ENCODE data around the gene FGFR2.

The FGFR2 gene

DNA sequence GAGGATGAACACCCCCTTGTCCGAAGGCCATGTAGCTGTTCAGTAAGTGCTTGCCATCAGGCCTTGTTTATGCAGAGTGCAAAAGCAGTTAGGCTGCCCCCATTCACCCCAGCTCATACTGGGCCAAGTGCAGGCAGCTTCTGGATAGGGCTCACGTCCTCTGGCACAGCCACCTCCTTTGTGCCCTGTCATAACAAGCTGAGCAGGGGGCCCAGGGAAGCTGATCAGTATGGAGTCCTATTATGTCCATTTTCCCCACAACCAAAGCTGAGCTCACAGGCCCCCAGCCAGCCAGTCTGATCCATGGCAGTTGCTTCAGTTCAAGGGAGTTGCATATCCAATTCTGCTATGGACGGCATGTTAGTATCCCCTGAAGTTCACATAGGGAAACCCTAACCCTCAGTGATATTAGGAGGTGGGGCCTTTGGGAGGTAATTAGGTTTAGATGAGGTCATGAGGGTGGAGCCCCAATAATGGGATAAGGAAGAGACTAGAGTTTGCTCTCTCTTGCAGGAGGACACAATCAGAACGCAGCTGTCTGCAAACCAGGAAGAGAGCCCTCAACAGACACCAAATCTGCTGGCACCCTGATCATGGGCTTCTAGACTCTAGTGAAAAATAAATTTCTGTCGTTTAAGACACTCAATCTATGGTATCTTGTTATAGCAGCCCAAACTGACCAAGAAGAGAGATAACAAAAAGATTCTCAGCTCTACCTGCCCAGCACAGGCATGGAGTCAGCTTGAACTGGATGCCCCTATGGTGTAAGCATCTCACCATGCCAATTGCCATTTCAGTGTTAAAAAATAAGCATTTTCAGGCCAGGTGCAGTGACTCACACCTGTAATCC, 155.9 kb downstream of the FGFR2 start:
- DNase-seq: no peak

DNA sequence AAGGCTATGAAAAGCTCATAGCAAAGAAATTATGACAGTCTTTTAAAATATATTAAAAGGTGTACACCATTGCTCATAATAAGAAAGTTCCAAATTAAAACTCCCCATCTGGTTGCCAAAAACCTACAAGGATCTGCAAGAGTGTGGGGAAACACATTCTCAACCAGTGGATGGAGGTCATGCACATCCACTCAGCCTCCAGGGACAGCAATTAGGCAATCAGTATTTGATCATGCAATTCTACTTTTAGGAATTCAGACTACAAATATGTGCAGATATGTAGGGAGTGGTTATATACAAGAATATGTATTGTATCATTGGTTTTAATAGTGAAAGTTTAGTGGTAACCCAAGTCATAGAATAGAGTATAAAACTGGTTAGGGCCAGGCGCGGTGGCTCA, 157.8 kb downstream of the FGFR2 start:
- no peak for DNase-seq

- DNase-seq: no peak
Observed at GRCh38 chr10:121438333-121438732, 159.9 kb downstream of the FGFR2 start.

- DNase-seq: no peak
Observed at GRCh38 chr10:121437596-121437995, 160.6 kb downstream of the FGFR2 start.

DNA sequence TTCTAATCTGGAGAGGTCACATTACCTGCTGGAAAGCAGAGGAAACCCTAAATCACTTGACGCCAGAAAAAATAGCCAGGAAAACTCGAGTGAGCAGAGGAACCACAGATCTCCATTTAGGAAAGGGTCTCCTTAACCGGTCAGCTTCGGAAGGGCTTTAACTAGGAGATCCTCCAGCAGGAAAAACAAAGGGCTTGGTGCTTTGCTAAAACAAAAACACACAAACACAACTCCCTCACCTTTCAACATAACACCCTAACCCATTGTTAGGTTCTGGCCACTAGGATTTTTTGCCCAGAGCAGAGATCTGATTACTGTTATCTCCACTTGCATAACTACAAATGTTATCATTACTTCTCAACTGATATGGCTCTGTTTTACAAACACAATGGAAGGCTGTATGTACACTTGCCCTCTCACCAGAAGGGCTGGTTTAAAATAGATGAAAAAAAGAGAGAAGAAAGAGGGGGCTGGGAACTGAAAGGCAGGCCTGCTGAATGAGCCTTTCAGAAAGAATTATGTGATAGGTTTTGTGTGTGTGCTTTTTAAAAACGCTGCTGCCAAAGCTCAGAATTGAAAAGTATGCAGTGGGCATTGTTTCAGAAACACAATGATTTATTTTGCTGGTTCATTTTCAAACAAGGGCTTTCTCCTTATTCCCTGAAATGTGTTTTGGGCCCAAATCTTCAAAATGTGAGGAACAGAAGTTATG, 161.5 kb downstream of the FGFR2 start:
- DNase-seq: no peak

- DNase-seq: no peak
Observed at GRCh38 chr10:121436281-121436629, 162.0 kb downstream of the FGFR2 start.

DNA sequence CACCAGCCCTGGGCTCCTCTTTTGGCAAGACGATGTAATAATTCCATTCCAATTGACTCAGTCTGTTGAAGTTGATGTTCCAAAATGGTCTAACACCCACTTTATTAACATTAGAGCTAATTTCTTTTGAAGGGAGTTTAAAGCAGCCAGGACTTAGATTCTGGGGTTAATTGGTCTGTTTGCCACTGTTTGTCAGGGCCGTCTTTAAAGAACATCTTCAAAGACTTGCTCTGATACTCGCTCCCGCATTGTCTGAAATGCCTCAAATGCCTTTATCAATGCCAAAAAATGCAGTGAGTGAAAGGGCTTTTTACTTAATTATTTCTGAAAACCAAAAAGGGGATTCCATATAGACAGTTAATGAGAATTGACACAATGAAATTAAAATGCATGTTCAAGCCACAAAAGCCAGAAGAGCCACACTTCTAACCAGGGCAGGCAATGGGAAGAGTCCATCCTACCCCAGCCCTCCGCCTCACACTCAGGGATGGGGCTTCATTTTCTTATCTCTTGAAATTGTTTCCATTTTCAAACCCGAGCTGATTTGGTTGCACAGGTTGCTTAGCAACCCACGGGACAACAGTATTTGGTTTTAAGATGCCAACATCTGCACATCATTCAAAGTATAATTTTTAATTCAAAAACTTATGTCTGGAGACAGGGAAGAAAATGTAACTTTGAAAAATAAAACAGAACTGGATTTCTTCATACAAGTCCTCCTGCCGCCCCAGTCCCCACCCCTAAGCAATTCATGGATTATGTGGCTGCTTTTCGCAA, 163.0 kb downstream of the FGFR2 start:
- no peak for DNase-seq

DNA sequence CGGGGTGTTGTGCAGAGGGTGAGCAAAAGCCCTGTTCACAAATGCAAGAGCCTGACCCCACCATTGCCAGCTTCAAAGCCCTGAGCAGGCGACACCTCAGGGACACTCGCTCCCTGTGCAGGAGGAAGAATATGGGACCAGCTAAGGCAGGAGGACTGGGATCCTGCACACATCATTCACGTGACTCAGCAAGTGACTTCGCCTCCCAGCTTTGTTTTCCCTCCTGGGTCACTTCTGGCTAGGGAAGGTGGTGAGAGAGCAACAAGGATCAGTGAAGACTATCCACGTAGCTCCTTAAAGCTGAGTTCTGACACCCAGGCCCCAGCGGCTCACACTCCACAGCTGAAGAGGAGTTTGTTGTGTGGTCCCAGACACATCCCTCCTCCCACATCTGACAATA, 164.3 kb downstream of the FGFR2 start:
- DNase-seq: no peak

DNA sequence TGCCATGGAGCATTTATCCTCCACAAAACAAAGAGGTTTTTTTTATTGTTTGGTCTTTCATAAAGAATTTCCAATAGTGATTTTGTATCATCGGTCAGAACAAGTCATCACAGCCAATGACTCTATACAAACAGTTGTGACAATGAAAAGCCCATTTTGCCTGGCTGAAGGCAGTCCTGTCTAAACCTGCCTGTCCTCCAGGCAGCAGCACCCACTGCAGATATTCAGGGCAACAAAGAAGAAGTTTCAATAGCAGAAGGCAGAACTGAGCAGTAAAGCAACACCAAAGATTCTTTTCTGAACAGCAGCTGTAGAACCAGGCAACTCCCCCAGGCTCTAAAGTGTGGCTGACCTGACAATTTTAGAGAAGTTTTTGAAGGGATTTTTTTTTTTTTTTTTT, 169.4 kb downstream of the FGFR2 start:
- no peak for DNase-seq
